Endothelial cell of umbilical vein (primary cell): ENCODE results near the gene STMND1. TPM values are rescaled to one million over a fixed set of nuclear protein-coding genes. Genes with fewer than 3 reads are reported as not detected.

Source experiments
- BruUV-seq: library from RNA; stranded (reverse); fragments of 400-500 nt; replicated peaks from 2 replicates; lab custom pipeline; 2021; lab: Mats Ljungman, UMichigan
- CTCF ChIA-PET: fragments of 300-600, 350-600 bp; sonication (Branson Sonifier 250); formaldehyde crosslinking; loops from one replicate; lab custom pipeline; 2021; ENCODE audit warnings: antibody characterized with exemption, inconsistent platforms; lab: Charles Lee
- POLR2A ChIA-PET: fragments of 300-600, 350-600 bp; sonication (Branson Sonifier 250); formaldehyde crosslinking; loops from one replicate; lab custom pipeline; 2021; ENCODE audit warnings: antibody characterized with exemption, inconsistent platforms; lab: Charles Lee
- DNase-seq: peaks from one replicate; pipeline ENCODE4 v3.0.0-alpha.2; 2011; ENCODE audit warnings: low read depth, low spot score
- FAIRE-seq: peaks from 2 replicates; lab custom pipeline; 2011; peaks lifted over from hg19 to GRCh38; lab: Jason Lieb, UNC
- H2AFZ ChIP-seq: 2 replicates; pipeline ENCODE4 v1.6.0; 2012; ENCODE audit warnings: low read depth, low read length, control low read depth, inconsistent platforms
- H3K27ac ChIP-seq: 2 replicates; pipeline ENCODE4 v1.5.1; 2011; ENCODE audit warnings: low read depth, mild to moderate bottlenecking, control low read depth, low read length, moderate library complexity; ENCODE audit not compliant: insufficient read depth
- H3K27me3 ChIP-seq, 2 experiments: 2 replicates each; pipeline versions ENCODE4 v1.6.0 to v1.6.1; 2011; ENCODE audit warnings: low read length in 2 of 2, mixed read lengths in 1 of 2; ENCODE audit not compliant: control insufficient read depth in 2 of 2, insufficient read depth in 2 of 2
- H3K36me3 ChIP-seq, 2 experiments: 2 replicates in 1 of 2; 3 replicates in 1 of 2; pipeline ENCODE4 v1.5.1; 2011; ENCODE audit warnings: low read length in 2 of 2, mild to moderate bottlenecking in 1 of 2, moderate library complexity in 1 of 2; ENCODE audit not compliant: control insufficient read depth in 2 of 2, insufficient read depth in 2 of 2; ENCODE audit errors: extremely low read depth in 1 of 2
- H3K4me1 ChIP-seq: 3 replicates; pipeline ENCODE4 v1.5.1; 2011; ENCODE audit warnings: mild to moderate bottlenecking, low read length; ENCODE audit not compliant: control insufficient read depth, insufficient read depth; ENCODE audit errors: extremely low read depth
- H3K4me2 ChIP-seq: 2 replicates; pipeline ENCODE4 v1.6.1; 2011; ENCODE audit warnings: low read length, control low read depth, mixed read lengths; ENCODE audit not compliant: insufficient read depth
- H3K4me3 ChIP-seq, 3 experiments: fragments of 200-600 bp in 1 of 3; sonication (generic), shearing (Covaris generic) in 1 of 3; replicated peaks in 1 of 3; 2 replicates each; pipeline ENCODE4 v1.5.1; 2011 to 2016; ENCODE audit warnings: control low read depth in 3 of 3, low read length in 3 of 3, mild to moderate bottlenecking in 2 of 3, inconsistent platforms in 1 of 3, low read depth in 1 of 3, moderate library complexity in 1 of 3; ENCODE audit not compliant: insufficient read depth in 1 of 3
- H3K79me2 ChIP-seq: 2 replicates; pipeline ENCODE4 v1.6.0; 2012; ENCODE audit warnings: low read length, inconsistent platforms; ENCODE audit not compliant: control insufficient read depth, insufficient read depth
- H3K9ac ChIP-seq: replicated peaks from 2 replicates; pipeline ENCODE3; 2011; ENCODE audit warnings: low read length, control low read depth; ENCODE audit not compliant: insufficient read depth; ENCODE audit errors: extremely low read depth
- H3K9me1 ChIP-seq: replicated peaks from 3 replicates; pipeline ENCODE4 v1.6.0; 2011; ENCODE audit warnings: mild to moderate bottlenecking, low read length; ENCODE audit not compliant: control insufficient read depth, insufficient read depth; ENCODE audit errors: extremely low read depth
- H3K9me3 ChIP-seq: replicated peaks from 2 replicates; pipeline ENCODE4 v1.5.1; 2012; ENCODE audit warnings: low read length, inconsistent platforms; ENCODE audit not compliant: control insufficient read depth, insufficient read depth
- H4K20me1 ChIP-seq: replicated peaks from 2 replicates; pipeline ENCODE3; 2011; ENCODE audit warnings: mild to moderate bottlenecking, low read length; ENCODE audit not compliant: control insufficient read depth, insufficient read depth; ENCODE audit errors: extremely low read depth
- EZH2 ChIP-seq: IDR thresholded peaks from 2 replicates; pipeline ENCODE4 v1.6.1; 2012; ENCODE audit warnings: borderline replicate concordance, low read depth, mild to moderate bottlenecking, moderate library complexity, low read length, inconsistent platforms; ENCODE audit not compliant: severe bottlenecking
- FOS ChIP-seq: IDR thresholded peaks from 2 replicates; pipeline ENCODE4 v1.6.1; 2011; ENCODE audit warnings: mild to moderate bottlenecking, low read length, moderate library complexity, borderline replicate concordance; ENCODE audit not compliant: insufficient read depth
- GATA2 ChIP-seq: IDR thresholded peaks from 2 replicates; pipeline ENCODE4 v1.7.0; 2011; ENCODE audit warnings: low read depth, mild to moderate bottlenecking, moderate library complexity, mixed read lengths, low read length; ENCODE audit not compliant: insufficient read length, insufficient read depth
- JUN ChIP-seq: IDR thresholded peaks from 2 replicates; pipeline ENCODE4 v1.6.1; 2011; ENCODE audit warnings: borderline replicate concordance, low read depth; ENCODE audit not compliant: insufficient read length, insufficient read depth
- MYC ChIP-seq: IDR thresholded peaks from one replicate; pipeline ENCODE4 v1.6.1; 2011; ENCODE audit warnings: mild to moderate bottlenecking, low read depth, low read length
- POLR2A ChIP-seq: IDR thresholded peaks from 2 replicates; pipeline ENCODE4 v1.6.1; 2012; ENCODE audit warnings: low read depth, mild to moderate bottlenecking, control low read depth, low read length
- POLR2AphosphoS5 ChIP-seq: IDR thresholded peaks from 2 replicates; pipeline ENCODE4 v1.6.1; 2012; ENCODE audit warnings: low read depth, mild to moderate bottlenecking, control low read depth, low read length, moderate library complexity; ENCODE audit not compliant: insufficient read depth
- dilution Hi-C: fragments of 300-500 bp; cut with MboI; formaldehyde crosslinking; loops from one replicate; pipeline ENCODE4 v1.15.0; 2019; ENCODE audit warnings: low sequenced_read_pairs; ENCODE audit not compliant: extremely low pct_ligation_motif_present
- intact Hi-C: fragments of 100-400 bp; cut with micrococcal nuclease; formaldehyde crosslinking; loops from one replicate; pipeline ENCODE4 v1.10.0; 2022
- polyA plus RNA-seq, 4 experiments: library from polyadenylated mRNA; depleted of rRNA in 3 of 4; stranded (reverse) in 3 of 4; unstranded in 1 of 4; fragments of >200 nt; gene quantifications; 2 replicates each; pipeline versions ENCODE4 v1.2.1 to v1.2.3, GENCODE V29; 2011 to 2012; ENCODE audit warnings: missing spikeins in 1 of 4
- total RNA-seq: library from RNA; stranded (reverse); gene quantifications from 2 replicates; pipeline ENCODE4 v1.2.3, GENCODE V29; 2021
- TF ChIP-seq, protein P1 (sequence below): IDR thresholded peaks from 2 replicates; pipeline ENCODE4 v1.6.1; 2011; ENCODE audit not compliant: insufficient read depth, insufficient read length
- TF ChIP-seq, protein P2 (sequence below), 2 donors: IDR thresholded peaks; 1 replicate in 1 of 2; 2 replicates in 1 of 2; pipeline ENCODE4 v1.5.1; 2011; ENCODE audit warnings: low read length in 2 of 2, mild to moderate bottlenecking in 2 of 2, moderate library complexity in 2 of 2, control low read depth in 1 of 2, inconsistent platforms in 1 of 2, low read depth in 1 of 2; ENCODE audit not compliant: insufficient read depth in 1 of 2; ENCODE audit errors: extremely low read depth in 1 of 2

Gene STMND1
- total and polyA plus RNA-seq, 2 donors (not counting 3 experiments of a cell fraction or from before 2014, with no cell fraction given): not detected

DNA sequence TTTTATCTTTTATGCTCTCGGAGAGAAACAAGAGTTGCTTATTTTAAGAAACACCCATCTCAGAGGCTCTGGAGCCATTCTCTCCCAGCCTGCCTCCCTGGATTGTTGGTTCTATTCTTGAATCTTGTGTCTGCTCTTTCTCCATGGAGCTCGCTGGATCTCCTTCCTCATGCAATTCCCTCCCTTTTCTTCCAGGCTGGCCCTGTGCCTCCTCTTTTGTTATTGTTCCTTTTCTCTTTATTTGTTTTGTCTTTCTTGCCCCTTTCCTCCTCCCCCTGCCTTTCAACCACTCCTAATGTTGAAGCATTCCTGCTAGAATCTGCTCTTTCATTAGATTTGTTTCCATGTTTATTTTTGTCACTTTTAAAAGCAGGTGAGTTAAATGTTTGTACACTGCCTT, 76.5 kb downstream of the STMND1 start:
- Histone ChIP-seq H3K9ac (no peak overlapping the region), H2AFZ (no peak overlapping the region), H3K27me3 (no peaks in the 10 kb centered on the region), H3K36me3 (no peaks in the 10 kb centered on the region), H3K9me1 (no peaks in the 10 kb centered on the region), H3K4me1 (no peaks in the 10 kb centered on the region), H4K20me1 (no peaks in the 10 kb centered on the region), H3K9me3 (no peaks in the 10 kb centered on the region), H3K79me2 (no peaks in the 10 kb centered on the region), H3K4me2 (no peak overlapping the region), H3K27ac (no peak overlapping the region), H3K4me3 (no peak overlapping the region)
- intact Hi-C loops: no loop called here
- POLR2A ChIA-PET: no interaction called here
- dilution Hi-C loops: no loop called here
- FAIRE-seq: no peak
- DNase-seq: no peak
- BruUV-seq: no TSS peak
- TF ChIP-seq JUN: no peak
- TF ChIP-seq, protein P1, sequence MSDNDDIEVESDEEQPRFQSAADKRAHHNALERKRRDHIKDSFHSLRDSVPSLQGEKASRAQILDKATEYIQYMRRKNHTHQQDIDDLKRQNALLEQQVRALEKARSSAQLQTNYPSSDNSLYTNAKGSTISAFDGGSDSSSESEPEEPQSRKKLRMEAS: no peak
- TF ChIP-seq GATA2: no peak
- TF ChIP-seq POLR2AphosphoS5: no peak
- no peak for TF ChIP-seq POLR2A
- no peak for TF ChIP-seq FOS
- TF ChIP-seq, protein P2, sequence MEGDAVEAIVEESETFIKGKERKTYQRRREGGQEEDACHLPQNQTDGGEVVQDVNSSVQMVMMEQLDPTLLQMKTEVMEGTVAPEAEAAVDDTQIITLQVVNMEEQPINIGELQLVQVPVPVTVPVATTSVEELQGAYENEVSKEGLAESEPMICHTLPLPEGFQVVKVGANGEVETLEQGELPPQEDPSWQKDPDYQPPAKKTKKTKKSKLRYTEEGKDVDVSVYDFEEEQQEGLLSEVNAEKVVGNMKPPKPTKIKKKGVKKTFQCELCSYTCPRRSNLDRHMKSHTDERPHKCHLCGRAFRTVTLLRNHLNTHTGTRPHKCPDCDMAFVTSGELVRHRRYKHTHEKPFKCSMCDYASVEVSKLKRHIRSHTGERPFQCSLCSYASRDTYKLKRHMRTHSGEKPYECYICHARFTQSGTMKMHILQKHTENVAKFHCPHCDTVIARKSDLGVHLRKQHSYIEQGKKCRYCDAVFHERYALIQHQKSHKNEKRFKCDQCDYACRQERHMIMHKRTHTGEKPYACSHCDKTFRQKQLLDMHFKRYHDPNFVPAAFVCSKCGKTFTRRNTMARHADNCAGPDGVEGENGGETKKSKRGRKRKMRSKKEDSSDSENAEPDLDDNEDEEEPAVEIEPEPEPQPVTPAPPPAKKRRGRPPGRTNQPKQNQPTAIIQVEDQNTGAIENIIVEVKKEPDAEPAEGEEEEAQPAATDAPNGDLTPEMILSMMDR (IDR thresholded peaks at IDR 0.05; ENCODE audit: extremely low read depth in 1 of 2, insufficient read depth in 1 of 2, low read depth in 1 of 2, low read length in 2 of 2): no peak
- TF ChIP-seq MYC: no peak
- TF ChIP-seq EZH2: no peak
- CTCF ChIA-PET: no interaction called here
